ENCODE results near the gene DNAJB2.
A peak's percentile ranks its signal among the peaks of the same experiment; 100 is the strongest.

Gene DNAJB2

DNA sequence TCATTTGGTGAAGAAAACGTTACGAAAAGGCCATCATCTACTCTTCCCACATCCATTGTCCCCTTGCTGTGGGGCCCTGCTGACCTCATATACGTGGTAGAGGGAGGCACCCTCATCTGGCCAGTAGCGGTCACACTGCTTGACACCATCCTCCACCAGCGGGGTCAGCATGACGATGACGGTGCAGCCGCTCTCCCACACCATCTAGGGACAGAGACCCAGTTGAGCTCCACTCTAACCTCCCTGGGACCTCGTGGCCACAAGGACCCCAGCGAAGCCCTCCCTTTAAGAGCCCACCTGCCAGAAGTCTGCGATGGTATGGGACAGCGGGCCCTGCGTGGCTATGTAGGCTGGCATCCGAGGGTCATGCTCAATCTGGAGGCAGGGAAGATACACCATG, 17.0 kb downstream of the DNAJB2 start:
- DNase-seq (ENCODE audit: low read depth): no peak
- no peak overlapping the region for H3K4me3 ChIP-seq (ENCODE audit: low read length)
- TF ChIP-seq, protein P1, sequence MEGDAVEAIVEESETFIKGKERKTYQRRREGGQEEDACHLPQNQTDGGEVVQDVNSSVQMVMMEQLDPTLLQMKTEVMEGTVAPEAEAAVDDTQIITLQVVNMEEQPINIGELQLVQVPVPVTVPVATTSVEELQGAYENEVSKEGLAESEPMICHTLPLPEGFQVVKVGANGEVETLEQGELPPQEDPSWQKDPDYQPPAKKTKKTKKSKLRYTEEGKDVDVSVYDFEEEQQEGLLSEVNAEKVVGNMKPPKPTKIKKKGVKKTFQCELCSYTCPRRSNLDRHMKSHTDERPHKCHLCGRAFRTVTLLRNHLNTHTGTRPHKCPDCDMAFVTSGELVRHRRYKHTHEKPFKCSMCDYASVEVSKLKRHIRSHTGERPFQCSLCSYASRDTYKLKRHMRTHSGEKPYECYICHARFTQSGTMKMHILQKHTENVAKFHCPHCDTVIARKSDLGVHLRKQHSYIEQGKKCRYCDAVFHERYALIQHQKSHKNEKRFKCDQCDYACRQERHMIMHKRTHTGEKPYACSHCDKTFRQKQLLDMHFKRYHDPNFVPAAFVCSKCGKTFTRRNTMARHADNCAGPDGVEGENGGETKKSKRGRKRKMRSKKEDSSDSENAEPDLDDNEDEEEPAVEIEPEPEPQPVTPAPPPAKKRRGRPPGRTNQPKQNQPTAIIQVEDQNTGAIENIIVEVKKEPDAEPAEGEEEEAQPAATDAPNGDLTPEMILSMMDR (conservative IDR thresholded peaks at IDR 0.05; ENCODE audit: low read depth, low read length): no peak

DNA sequence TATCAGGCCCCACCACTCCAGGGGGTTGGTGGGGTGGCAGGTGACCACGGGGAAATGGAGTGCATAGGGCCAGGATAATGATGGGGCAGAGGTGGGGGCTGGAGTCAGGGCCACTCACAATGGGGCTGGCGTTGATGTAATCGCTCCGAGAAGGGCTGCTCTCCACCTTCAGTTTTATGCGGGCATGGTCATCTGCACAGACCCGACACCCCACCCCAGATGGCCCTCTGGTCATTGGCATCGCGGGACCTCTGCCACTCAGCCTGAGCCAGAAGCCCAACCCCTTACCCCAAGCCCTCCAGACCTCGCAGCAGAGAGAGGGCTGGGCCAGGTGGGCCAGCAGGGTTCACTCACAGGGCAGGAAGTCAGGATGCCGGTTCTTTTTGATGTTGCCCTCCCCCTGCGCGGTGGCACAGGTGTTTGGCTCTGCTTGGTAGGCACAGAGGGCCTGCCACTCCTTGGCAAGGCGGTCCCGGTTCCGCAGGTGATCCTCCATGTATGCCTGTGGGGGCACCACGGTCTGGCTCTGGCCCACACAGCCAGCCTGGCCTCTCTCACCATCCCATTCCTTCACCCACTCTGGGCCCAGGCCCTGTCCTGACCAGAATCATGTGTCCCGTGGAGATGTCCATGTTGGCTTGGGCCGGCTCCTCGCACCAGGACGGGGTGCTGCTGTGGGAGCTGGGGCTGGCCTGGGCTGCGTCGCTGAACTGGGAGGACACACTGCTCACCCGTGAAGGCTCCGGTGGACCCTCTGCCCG, 17.6 kb downstream of the DNAJB2 start:
- TF ChIP-seq, protein P1 (conservative IDR thresholded peaks at IDR 0.05; ENCODE audit: low read depth, low read length): no peak
- DNase-seq (ENCODE audit: low read depth): no peak
- H3K4me3 ChIP-seq (ENCODE audit: low read length): no peak overlapping the region

DNA sequence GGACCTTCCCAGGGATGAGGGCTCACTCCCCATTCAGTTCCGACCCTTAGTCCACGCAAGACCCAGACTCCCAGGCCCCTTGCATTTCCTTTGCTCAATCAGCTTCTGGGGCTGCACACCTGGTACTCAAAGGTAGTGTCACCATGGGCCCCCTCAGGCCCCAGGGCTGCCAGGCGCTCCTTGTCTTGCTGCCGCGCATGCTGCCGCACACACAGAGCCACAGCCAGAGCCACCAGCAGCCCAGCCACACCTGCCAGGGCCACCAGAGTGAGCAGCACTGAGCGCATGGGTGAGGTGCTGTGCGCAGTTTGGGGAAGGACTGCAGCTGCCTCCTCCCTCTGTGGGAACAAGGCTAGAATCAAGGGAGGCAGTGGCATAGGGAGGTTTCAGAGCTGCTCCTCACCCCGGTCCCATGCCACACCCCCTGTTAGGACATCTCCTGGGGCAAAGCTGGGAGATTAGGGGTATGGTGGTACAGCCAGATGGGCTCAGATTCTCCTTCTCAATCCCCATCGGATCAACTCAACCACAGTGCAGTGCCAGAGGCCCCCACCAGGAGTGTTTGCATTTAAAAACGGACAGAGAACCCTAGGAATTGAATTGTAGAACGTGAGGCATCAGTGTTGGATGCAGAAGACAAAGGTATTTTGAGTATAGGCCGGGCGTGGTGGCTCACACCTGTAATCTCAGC, 18.7 kb downstream of the DNAJB2 start:
- TF ChIP-seq, protein P1 (conservative IDR thresholded peaks at IDR 0.05; ENCODE audit: low read depth, low read length): no peak
- DNase-seq (ENCODE audit: low read depth): no peak

DNA sequence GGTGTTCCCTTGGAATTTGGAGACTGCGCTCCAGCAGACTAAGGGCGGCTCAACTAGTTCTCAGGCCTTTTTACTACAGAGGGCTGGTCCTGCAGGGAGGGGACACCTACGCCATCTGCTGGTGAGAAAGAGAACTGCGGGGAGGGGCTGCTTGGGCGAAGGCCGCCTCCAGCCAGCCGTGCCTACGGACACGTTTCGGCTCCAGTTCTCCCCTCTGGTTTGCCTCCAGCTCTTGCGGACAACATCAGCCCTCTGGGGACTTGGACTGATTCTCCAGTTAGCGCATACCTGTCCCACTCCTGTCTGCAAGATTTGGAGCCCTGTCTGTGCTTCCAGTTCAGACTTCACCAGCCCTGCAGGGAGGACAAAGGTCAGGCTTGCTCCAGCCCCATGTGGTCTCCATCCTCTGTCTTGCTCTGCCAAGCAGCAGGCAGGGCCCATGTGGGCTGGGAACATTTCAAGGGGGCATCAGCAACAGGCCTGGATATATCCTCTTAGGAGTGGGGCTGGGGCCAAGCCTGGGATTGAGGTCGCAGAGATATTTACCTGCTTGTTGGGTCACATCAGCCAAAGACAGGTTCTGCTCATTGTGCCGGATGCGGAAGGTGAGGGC, 19.7 kb downstream of the DNAJB2 start:
- no peak overlapping the region for H3K4me3 ChIP-seq (ENCODE audit: low read length)
- DNase-seq (ENCODE audit: low read depth): no peak
- TF ChIP-seq, protein P1 (conservative IDR thresholded peaks at IDR 0.05; ENCODE audit: low read depth, low read length): peak; percentile 99

More for the DNA sequence above, 18.7 kb downstream of the DNAJB2 start:
- H3K4me3 ChIP-seq (ENCODE audit: low read length): no peak overlapping the region

DNA sequence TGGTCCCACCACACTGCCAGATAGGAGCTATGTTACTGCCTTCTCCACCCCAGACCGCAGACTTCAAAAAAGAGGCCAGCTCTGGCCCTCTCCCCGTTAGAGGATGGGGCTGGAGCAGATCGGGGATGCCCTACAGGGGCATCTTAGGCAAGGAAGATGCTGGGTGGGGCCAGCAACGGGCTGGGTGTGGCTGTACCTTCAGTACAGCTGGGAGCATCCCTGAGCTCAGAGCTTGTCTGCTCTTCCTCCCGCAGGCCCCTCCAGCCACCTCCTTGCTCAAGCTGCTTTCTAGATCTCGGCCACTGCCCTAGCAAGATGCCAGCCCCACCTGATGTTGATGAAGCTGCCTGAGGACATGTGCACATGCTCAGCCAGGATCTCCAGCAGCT, 20.2 kb downstream of the DNAJB2 start:
- TF ChIP-seq, protein P1 (conservative IDR thresholded peaks at IDR 0.05; ENCODE audit: low read depth, low read length): no peak
- DNase-seq (ENCODE audit: low read depth): no peak
- no peak overlapping the region for H3K4me3 ChIP-seq (ENCODE audit: low read length)

DNA sequence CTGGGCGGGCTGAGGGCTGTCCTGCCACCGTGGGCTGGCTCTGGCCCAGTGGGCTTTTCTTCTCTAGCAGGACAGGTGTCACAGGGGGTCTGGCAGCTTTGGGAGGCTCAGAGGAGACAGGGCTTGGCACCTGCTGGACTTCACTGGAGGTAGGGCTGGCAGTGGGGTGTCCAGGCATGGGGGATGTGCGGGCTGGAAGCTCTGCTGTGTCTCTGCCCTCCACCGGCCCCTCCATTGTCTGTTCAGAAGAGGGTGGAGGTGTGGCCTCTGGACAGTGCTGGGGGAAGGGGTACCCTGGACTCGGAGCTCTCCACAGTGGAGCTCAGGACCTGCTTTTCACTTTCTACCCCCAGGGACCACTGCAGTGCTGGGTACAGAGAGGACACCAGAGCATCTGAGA, 20.9 kb downstream of the DNAJB2 start:
- no peak for DNase-seq (ENCODE audit: low read depth)
- H3K4me3 ChIP-seq (ENCODE audit: low read length): no peak overlapping the region
- TF ChIP-seq, protein P1 (conservative IDR thresholded peaks at IDR 0.05; ENCODE audit: low read depth, low read length): no peak
